ENCODE measurements around the gene DUS3L.

The DUS3L gene

GRCh38 chr19:5790559-5791520 lies at the start of gene DUS3L:
Gene DUS3L (minus strand): TSS chr19:5791163. CDS start chr19:5791141, 22 bp downstream.
- Histone ChIP-seq H3K27ac (ENCODE audit: low read length) (peak within 1 kb of the TSS; percentile 95), H3K4me3 (ENCODE audit: low read length in 2 of 2) (peak within 1 kb of the TSS; percentile 89 to 99), H3K36me3 (ENCODE audit: control insufficient read depth in 2 of 2, insufficient read depth in 2 of 2, low read length in 2 of 2) (peaks cover 31 to 33% of the 10 kb centered on the region in 2 donors), H3K4me1 (ENCODE audit: control insufficient read depth, insufficient read depth, low read length) (peaks cover 6% of the 10 kb centered on the region), H3K9me3 (ENCODE audit: control insufficient read depth in 2 of 2, low read length in 2 of 2) (no peaks in the 10 kb centered on the region), H3K27me3 (ENCODE audit: control insufficient read depth in 1 of 2, insufficient read depth in 2 of 2, low read length in 2 of 2) (no peaks in the 10 kb centered on the region), H3K9ac (ENCODE audit: low read length in 2 of 2) (peak within 1 kb of the TSS; percentile 93)

- H3K9ac ChIP-seq (ENCODE audit: low read length in 2 of 2), result no peak within 1 kb of the TSS
- no peak within 1 kb of the TSS for H3K4me3 ChIP-seq (ENCODE audit: low read length in 2 of 2)
- H3K4me1 ChIP-seq (ENCODE audit: control insufficient read depth, insufficient read depth, low read length), result peaks cover 5% of the 10 kb centered on the region
- no peak within 1 kb of the TSS for H3K27ac ChIP-seq (ENCODE audit: low read length)
- H3K36me3 ChIP-seq (ENCODE audit: control insufficient read depth in 2 of 2, insufficient read depth in 2 of 2, low read length in 2 of 2), result no peaks in the 10 kb centered on the region
- H3K9me3 ChIP-seq (ENCODE audit: control insufficient read depth in 2 of 2, low read length in 2 of 2), result no peaks in the 10 kb centered on the region
- H3K27me3 ChIP-seq (ENCODE audit: control insufficient read depth in 1 of 2, insufficient read depth in 2 of 2, low read length in 2 of 2), result no peaks in the 10 kb centered on the region
Observed at GRCh38 chr19:5839065-5840017, 48.4 kb upstream of the DUS3L start, which contains the start of gene FUT6. Gene FUT6 (minus strand): TSS chr19:5839702. CDS start chr19:5832567, 7,135 bp downstream.

GRCh38 chr19:5838353-5839064 lies 47.5 kb upstream of the DUS3L start:
- H3K27ac ChIP-seq (ENCODE audit: low read length), result no peak overlapping the region
- H3K9ac ChIP-seq (ENCODE audit: low read length in 2 of 2), result no peak overlapping the region
- no peaks in the 10 kb centered on the region for H3K27me3 ChIP-seq (ENCODE audit: control insufficient read depth in 1 of 2, insufficient read depth in 2 of 2, low read length in 2 of 2)
- no peak overlapping the region for H3K4me3 ChIP-seq (ENCODE audit: low read length in 2 of 2)
- H3K36me3 ChIP-seq (ENCODE audit: control insufficient read depth in 2 of 2, insufficient read depth in 2 of 2, low read length in 2 of 2), result no peaks in the 10 kb centered on the region
- H3K4me1 ChIP-seq (ENCODE audit: control insufficient read depth, insufficient read depth, low read length), result peaks cover 5% of the 10 kb centered on the region
- no peaks in the 10 kb centered on the region for H3K9me3 ChIP-seq (ENCODE audit: control insufficient read depth in 2 of 2, low read length in 2 of 2)

GRCh38 chr19:5837761-5838352 lies 46.9 kb upstream of the DUS3L start:
- H3K9ac ChIP-seq (ENCODE audit: low read length in 2 of 2), result no peak overlapping the region
- H3K27ac ChIP-seq (ENCODE audit: low read length), result no peak overlapping the region
- H3K9me3 ChIP-seq (ENCODE audit: control insufficient read depth in 2 of 2, low read length in 2 of 2), result no peaks in the 10 kb centered on the region

GRCh38 chr19:5832527-5833216 lies 41.7 kb upstream of the DUS3L start:
- Histone ChIP-seq H3K4me3 (ENCODE audit: low read length in 2 of 2) (no peak overlapping the region), H3K4me1 (ENCODE audit: control insufficient read depth, insufficient read depth, low read length) (peaks cover 22% of the 10 kb centered on the region), H3K36me3 (ENCODE audit: control insufficient read depth in 2 of 2, insufficient read depth in 2 of 2, low read length in 2 of 2) (no peaks in the 10 kb centered on the region), H3K27me3 (ENCODE audit: control insufficient read depth in 1 of 2, insufficient read depth in 2 of 2, low read length in 2 of 2) (no peaks in the 10 kb centered on the region), H3K9me3 (ENCODE audit: control insufficient read depth in 2 of 2, low read length in 2 of 2) (no peaks in the 10 kb centered on the region), H3K9ac (ENCODE audit: low read length in 2 of 2) (no peak overlapping the region), H3K27ac (ENCODE audit: low read length) (no peak overlapping the region)

More at GRCh38 chr19:5837761-5838352, 46.9 kb upstream of the DUS3L start:
- H3K27me3 ChIP-seq (ENCODE audit: control insufficient read depth in 1 of 2, insufficient read depth in 2 of 2, low read length in 2 of 2), result no peaks in the 10 kb centered on the region
- peaks cover 5% of the 10 kb centered on the region for H3K4me1 ChIP-seq (ENCODE audit: control insufficient read depth, insufficient read depth, low read length)
- H3K36me3 ChIP-seq (ENCODE audit: control insufficient read depth in 2 of 2, insufficient read depth in 2 of 2, low read length in 2 of 2), result no peaks in the 10 kb centered on the region
- no peak overlapping the region for H3K4me3 ChIP-seq (ENCODE audit: low read length in 2 of 2)

DNA sequence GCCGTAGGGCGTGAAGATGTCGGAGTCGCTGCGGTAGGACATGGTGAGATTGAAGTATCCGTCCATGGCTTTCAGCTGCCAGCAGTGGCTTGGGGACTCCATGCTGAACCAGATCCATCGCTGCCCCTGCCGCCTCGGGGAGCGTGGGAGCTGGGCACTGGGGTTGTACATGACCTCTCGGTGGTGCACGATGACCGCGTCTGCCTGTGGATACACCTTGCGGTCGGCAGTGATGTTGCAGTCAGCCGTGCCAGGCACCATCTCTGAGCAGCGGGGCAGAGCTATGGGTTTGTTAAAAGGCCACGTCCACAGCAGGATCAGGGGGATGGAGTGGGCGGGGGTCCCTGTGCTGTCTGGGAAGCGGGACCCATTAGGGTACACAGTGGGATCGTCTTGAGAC lies 41.1 kb upstream of the DUS3L start:
- H3K27ac ChIP-seq (ENCODE audit: low read length), result no peak overlapping the region
- H3K9me3 ChIP-seq (ENCODE audit: control insufficient read depth in 2 of 2, low read length in 2 of 2), result no peaks in the 10 kb centered on the region
- no peaks in the 10 kb centered on the region for H3K27me3 ChIP-seq (ENCODE audit: control insufficient read depth in 1 of 2, insufficient read depth in 2 of 2, low read length in 2 of 2)
- peaks cover 27% of the 10 kb centered on the region for H3K4me1 ChIP-seq (ENCODE audit: control insufficient read depth, insufficient read depth, low read length)
- no peak overlapping the region for H3K4me3 ChIP-seq (ENCODE audit: low read length in 2 of 2)
- no peak overlapping the region for H3K9ac ChIP-seq (ENCODE audit: low read length in 2 of 2)
- H3K36me3 ChIP-seq (ENCODE audit: control insufficient read depth in 2 of 2, insufficient read depth in 2 of 2, low read length in 2 of 2), result no peaks in the 10 kb centered on the region

DNA sequence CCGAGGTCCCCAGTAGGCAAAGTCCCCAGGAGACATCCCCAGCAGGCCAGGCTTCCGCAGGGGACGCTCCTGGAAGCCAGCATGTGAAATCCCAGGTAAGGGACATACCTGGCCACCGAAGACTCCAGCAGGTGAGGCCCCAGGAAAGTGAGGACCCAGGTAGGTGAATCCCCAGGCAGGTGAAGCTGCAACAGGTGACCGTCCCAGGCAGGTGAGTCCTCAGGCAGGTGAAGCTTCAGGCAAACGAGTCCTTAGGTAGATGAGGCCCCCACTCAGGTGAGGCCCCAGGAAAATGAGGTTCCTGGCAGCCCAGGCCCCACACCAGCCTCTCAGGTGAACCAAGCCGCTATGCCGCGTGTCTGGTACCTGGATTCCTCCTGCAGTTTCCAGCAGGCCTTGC lies 40.2 kb upstream of the DUS3L start:
- Histone ChIP-seq H3K9ac (ENCODE audit: low read length in 2 of 2) (no peak overlapping the region), H3K9me3 (ENCODE audit: control insufficient read depth in 2 of 2, low read length in 2 of 2) (no peaks in the 10 kb centered on the region), H3K27ac (ENCODE audit: low read length) (no peak overlapping the region), H3K27me3 (ENCODE audit: control insufficient read depth in 1 of 2, insufficient read depth in 2 of 2, low read length in 2 of 2) (no peaks in the 10 kb centered on the region), H3K36me3 (ENCODE audit: control insufficient read depth in 2 of 2, insufficient read depth in 2 of 2, low read length in 2 of 2) (no peaks in the 10 kb centered on the region), H3K4me1 (ENCODE audit: control insufficient read depth, insufficient read depth, low read length) (peaks cover 36% of the 10 kb centered on the region), H3K4me3 (ENCODE audit: low read length in 2 of 2) (no peak overlapping the region)

- Histone ChIP-seq H3K9ac (ENCODE audit: low read length in 2 of 2) (peak overlapping the region; percentile 36 to 91), H3K27me3 (ENCODE audit: control insufficient read depth in 1 of 2, insufficient read depth in 2 of 2, low read length in 2 of 2) (no peaks in the 10 kb centered on the region), H3K9me3 (ENCODE audit: control insufficient read depth in 2 of 2, low read length in 2 of 2) (no peaks in the 10 kb centered on the region), H3K4me3 (ENCODE audit: low read length in 2 of 2) (peak overlapping the region in 1 of 2 donors; percentile 74), H3K36me3 (ENCODE audit: control insufficient read depth in 2 of 2, insufficient read depth in 2 of 2, low read length in 2 of 2) (no peaks in the 10 kb centered on the region), H3K4me1 (ENCODE audit: control insufficient read depth, insufficient read depth, low read length) (peaks cover 37% of the 10 kb centered on the region), H3K27ac (ENCODE audit: low read length) (peak overlapping the region; percentile 95)
Observed at GRCh38 chr19:5829567-5830310, 38.8 kb upstream of the DUS3L start.

Measured in stomach smooth muscle (tissue), 2 donors.